Activated CD4-positive, alpha-beta T cell treated with anti-CD3 and anti-CD28 coated beads, Interleukin-2, Interleukin-6, amounts not matched to agents 100 ng/mL and 50 ng/mL, durations not matched to agents 16 hours and 8 hours (primary cell): Measurements from ENCODE around the gene RAPGEFL1.
"Not testable (repeated sequence)": the region's sequence is repeated elsewhere in the genome, so short reads cannot be mapped to it uniquely, and the experiment has no call there.

Source experiments
- DNase-seq: peaks from one replicate; pipeline ENCODE4 v3.0.0-alpha.2; 2020

The RAPGEFL1 gene

GRCh38 chr17:40213914-40214313 is 36.6 kb downstream of the RAPGEFL1 start:
- not testable (repeated sequence) for DNase-seq

- DNase-seq, result no peak
Observed at GRCh38 chr17:40218006-40218739, 40.9 kb downstream of the RAPGEFL1 start.

GRCh38 chr17:40218740-40219593 is 41.7 kb downstream of the RAPGEFL1 start, which contains the start of gene WIPF2:
WIPF2 (plus strand) TSS chr17:40219304; CDS start chr17:40256460, 37,156 bp downstream.
- peak; percentile 98 for DNase-seq

GRCh38 chr17:40219594-40220338 is 42.5 kb downstream of the RAPGEFL1 start:
- DNase-seq, result peak; percentile 36

- no peak for DNase-seq
Observed at GRCh38 chr17:40224718-40225550, 47.7 kb downstream of the RAPGEFL1 start.

- not testable (repeated sequence) for DNase-seq
Observed at GRCh38 chr17:40229146-40229545, 51.9 kb downstream of the RAPGEFL1 start.

- no peak for DNase-seq
Observed at GRCh38 chr17:40230670-40231069, 53.4 kb downstream of the RAPGEFL1 start.

GRCh38 chr17:40231928-40232327 is 54.7 kb downstream of the RAPGEFL1 start:
- not testable (repeated sequence) for DNase-seq

- DNase-seq, result no peak
Observed at GRCh38 chr17:40241252-40241834, 64.1 kb downstream of the RAPGEFL1 start.

- no peak for DNase-seq
Observed at GRCh38 chr17:40242774-40243173, 65.5 kb downstream of the RAPGEFL1 start.

- no peak for DNase-seq
Observed at GRCh38 chr17:40243761-40244160, 66.5 kb downstream of the RAPGEFL1 start.

GRCh38 chr17:40244255-40244654 is 67.0 kb downstream of the RAPGEFL1 start:
- DNase-seq, result no peak
